IMR-90 (cell line): ENCODE measurements around the gene DDX46. TPM values are rescaled to one million over a fixed set of nuclear protein-coding genes. Genes with fewer than 3 reads are reported as not detected.
A peak's percentile ranks its signal among the peaks of the same experiment; 100 is the strongest.

ENCODE experiments used
- ATAC-seq: fragments of 200-7000 bp; cut with Tn5 transposase; 2 replicates; pipeline ENCODE4 v1.9.1; 2020; ENCODE audit warnings: low read depth, mild to moderate bottlenecking, moderate library complexity
- Bru-seq: library from RNA; stranded (reverse); fragments of 400-500 nt; gene quantifications from one replicate; lab custom pipeline; 2021; lab: Mats Ljungman, UMichigan
- BruChase-seq, 2 experiments: library from RNA; stranded (reverse); fragments of 400-500 nt; gene quantifications; one replicate each; lab custom pipeline; 2021; lab: Mats Ljungman, UMichigan
- BruUV-seq: library from RNA; stranded (reverse); fragments of 400-500 nt; replicated peaks from 2 replicates; lab custom pipeline; 2021; lab: Mats Ljungman, UMichigan
- CTCF ChIA-PET: fragments of 300-600 bp; formaldehyde crosslinking; extraction: SDS; loops from one replicate; lab custom pipeline; 2021; ENCODE audit warnings: antibody characterized with exemption; lab: Yijun Ruan, JAX
- POLR2A ChIA-PET: fragments of 300-600 bp; sonication (Branson Sonifier 250); formaldehyde crosslinking; loops from one replicate; lab custom pipeline; 2022; ENCODE audit warnings: antibody characterized with exemption; ENCODE audit not compliant: unreplicated experiment; lab: Charles Lee
- DNase-seq: peaks from one replicate; pipeline ENCODE4 v3.0.0; 2013
- H2AFZ ChIP-seq: replicated peaks from 2 replicates; pipeline ENCODE3; 2013; ENCODE audit warnings: low read length, mild to moderate bottlenecking; ENCODE audit not compliant: poor library complexity
- H2AK5ac ChIP-seq: 2 replicates; pipeline ENCODE4 v1.6.1; 2013; ENCODE audit warnings: low read depth, low read length, inconsistent platforms
- H2AK9ac ChIP-seq: replicated peaks from 2 replicates; pipeline ENCODE3; 2013; ENCODE audit warnings: mild to moderate bottlenecking, low read depth, low read length, moderate library complexity; ENCODE audit not compliant: poor library complexity
- H2BK120ac ChIP-seq: 2 replicates; pipeline ENCODE4 v1.6.1; 2013; ENCODE audit warnings: low read depth, low read length, inconsistent platforms
- H2BK15ac ChIP-seq: 3 replicates; pipeline ENCODE4 v1.6.1; 2013; ENCODE audit warnings: low read depth, low read length, inconsistent platforms
- H2BK20ac ChIP-seq: 2 replicates; pipeline ENCODE4 v1.6.1; 2013; ENCODE audit warnings: low read depth, mild to moderate bottlenecking, inconsistent platforms, low read length, moderate library complexity
- H2BK5ac ChIP-seq: 2 replicates; pipeline ENCODE4 v1.6.1; 2013; ENCODE audit warnings: mild to moderate bottlenecking, low read depth, low read length, inconsistent platforms; ENCODE audit not compliant: poor library complexity, severe bottlenecking
- H3K14ac ChIP-seq: replicated peaks from 2 replicates; pipeline ENCODE4 v1.6.1; 2013; ENCODE audit warnings: low read depth, low read length, inconsistent platforms
- H3K18ac ChIP-seq: 2 replicates; pipeline ENCODE4 v1.6.1; 2013; ENCODE audit warnings: low read depth, low read length, control low read depth
- H3K23ac ChIP-seq: 2 replicates; pipeline ENCODE4 v1.6.1; 2013; ENCODE audit warnings: low read depth, low read length, inconsistent platforms
- H3K27ac ChIP-seq: 2 replicates; pipeline ENCODE4 v1.5.1; 2013; ENCODE audit warnings: mild to moderate bottlenecking, control low read depth, low read length; ENCODE audit not compliant: insufficient read depth
- H3K27me3 ChIP-seq: 2 replicates; pipeline ENCODE4 v1.6.1; 2013; ENCODE audit warnings: low read length; ENCODE audit not compliant: control insufficient read depth, insufficient read depth
- H3K36me3 ChIP-seq: 2 replicates; pipeline ENCODE4 v1.6.1; 2013; ENCODE audit warnings: low read length, mixed read lengths; ENCODE audit not compliant: control insufficient read depth, insufficient read depth
- H3K4ac ChIP-seq: 2 replicates; pipeline ENCODE4 v1.6.1; 2013; ENCODE audit warnings: low read depth, low read length, inconsistent platforms
- H3K4me1 ChIP-seq: 2 replicates; pipeline ENCODE4 v1.6.1; 2013; ENCODE audit warnings: low read length, mixed read lengths; ENCODE audit not compliant: control insufficient read depth, insufficient read depth
- H3K4me2 ChIP-seq: 2 replicates; pipeline ENCODE4 v1.6.1; 2013; ENCODE audit warnings: low read depth, mild to moderate bottlenecking, control low read depth, low read length, moderate library complexity
- H3K4me3 ChIP-seq: 2 replicates; pipeline ENCODE4 v1.5.1; 2013; ENCODE audit warnings: low read depth, mild to moderate bottlenecking, control low read depth, low read length, moderate library complexity; ENCODE audit not compliant: insufficient read depth
- H3K56ac ChIP-seq: 2 replicates; pipeline ENCODE4 v1.6.1; 2013; ENCODE audit warnings: low read length, inconsistent platforms; ENCODE audit not compliant: insufficient read depth; ENCODE audit errors: extremely low read depth
- H3K79me1 ChIP-seq, 2 experiments: 2 replicates each; pipeline ENCODE4 v1.6.1; 2013; ENCODE audit warnings: low read length in 2 of 2, inconsistent platforms in 1 of 2, low read depth in 1 of 2
- H3K9ac ChIP-seq: 2 replicates; pipeline ENCODE4 v1.6.1; 2013; ENCODE audit warnings: low read depth, low read length, control low read depth
- H3K9me1 ChIP-seq: 2 replicates; pipeline ENCODE4 v1.6.1; 2013; ENCODE audit warnings: low read length, inconsistent platforms; ENCODE audit not compliant: insufficient read depth
- H3K9me3 ChIP-seq: 2 replicates; pipeline ENCODE4 v1.6.1; 2013; ENCODE audit warnings: low read length; ENCODE audit not compliant: control insufficient read depth, insufficient read depth
- H4K20me1 ChIP-seq: 2 replicates; pipeline ENCODE4 v1.6.1; 2013; ENCODE audit warnings: low read length, inconsistent platforms; ENCODE audit not compliant: insufficient read depth
- H4K5ac ChIP-seq: 2 replicates; pipeline ENCODE4 v1.6.1; 2013; ENCODE audit warnings: mild to moderate bottlenecking, low read depth, low read length, control low read depth
- H4K8ac ChIP-seq, 2 experiments: 2 replicates each; pipeline ENCODE4 v1.6.1; 2013; ENCODE audit warnings: low read depth in 2 of 2, low read length in 2 of 2, control low read depth in 1 of 2, inconsistent platforms in 1 of 2
- H4K91ac ChIP-seq: 2 replicates; pipeline ENCODE4 v1.6.1; 2013; ENCODE audit warnings: low read depth, low read length, inconsistent platforms; ENCODE audit not compliant: insufficient read depth
- CEBPB ChIP-seq: IDR thresholded peaks from 2 replicates; pipeline ENCODE4 v1.6.1; 2012; ENCODE audit warnings: low read depth, low read length, improper control_type of control experiment
- CHD1 ChIP-seq: IDR thresholded peaks from 2 replicates; pipeline ENCODE4 v1.6.1; 2012; ENCODE audit warnings: low read depth, low read length, improper control_type of control experiment
- CTCF ChIP-seq: conservative IDR thresholded peaks from 2 replicates; pipeline ENCODE4 v1.5.1; 2012; ENCODE audit warnings: mild to moderate bottlenecking, low read depth, low read length, improper control_type of control experiment
- ELK1 ChIP-seq: fragments of 150-350 bp; IDR thresholded peaks from 2 replicates; pipeline ENCODE4 v1.6.1; 2016; ENCODE audit warnings: low read depth, mild to moderate bottlenecking, low read length, moderate library complexity, borderline replicate concordance
- FOS ChIP-seq: fragments of 150-350 bp; IDR thresholded peaks from 2 replicates; pipeline ENCODE4 v1.6.1; 2016; ENCODE audit warnings: low read depth, low read length
- NFE2L2 ChIP-seq: fragments of 150-350 bp; IDR thresholded peaks from 2 replicates; pipeline ENCODE4 v1.6.1; 2016; ENCODE audit warnings: low read depth, mild to moderate bottlenecking, low read length
- POLR2A ChIP-seq: IDR thresholded peaks from 2 replicates; pipeline ENCODE4 v1.6.1; 2012; ENCODE audit warnings: mild to moderate bottlenecking, low read depth, low read length
- RCOR1 ChIP-seq: IDR thresholded peaks from 2 replicates; pipeline ENCODE4 v1.6.1; 2012; ENCODE audit warnings: mild to moderate bottlenecking, low read length, improper control_type of control experiment; ENCODE audit not compliant: insufficient replicate concordance
- SMC3 ChIP-seq: fragments of 150-350 bp; IDR thresholded peaks from 2 replicates; pipeline ENCODE4 v1.6.1; 2016; ENCODE audit warnings: low read depth, mild to moderate bottlenecking, antibody characterized with exemption, low read length, moderate library complexity
- WGBS, 2 experiments: methylation state at CpG; one replicate each; pipeline versions ENCODE4 v1.1.5 to v1.1.7; 2013; ENCODE audit warnings: missing lambda C conversion rate in 2 of 2; ENCODE audit not compliant: insufficient read length in 1 of 2; ENCODE audit errors: extremely low coverage in 2 of 2; 5-methylcytosine and 5-hydroxymethylcytosine counted together
- dilution Hi-C: fragments of 300-500 bp; cut with HindIII; formaldehyde crosslinking; loops from one replicate; pipeline ENCODE4 v1.14.3; 2018; ENCODE audit warnings: low sequenced_read_pairs; ENCODE audit not compliant: unreplicated experiment
- in situ Hi-C: fragments of 300-500 bp; cut with MboI; formaldehyde crosslinking; loops from 3 replicates; pipeline ENCODE4 v1.14.3; 2019; ENCODE audit warnings: low sequenced_read_pairs, inconsistent platforms, mixed read lengths
- intact Hi-C: fragments of 100-400 bp; cut with micrococcal nuclease; formaldehyde crosslinking; loops from 2 replicates; pipeline ENCODE4 v1.10.0; 2022
- long read RNA-seq: library from polyadenylated mRNA; unstranded; transcript quantifications from one replicate; pipeline ENCODE4 v2.0.0, GENCODE V29; 2021; ENCODE audit not compliant: unreplicated experiment
- polyA plus RNA-seq, 3 experiments: library from polyadenylated mRNA; depleted of rRNA; stranded (reverse); fragments of >200 nt; gene quantifications; 2 replicates each; pipeline ENCODE4 v1.2.3, GENCODE V29; 2012; ENCODE audit warnings: low replicate concordance in 1 of 3
- total RNA-seq: library from RNA; depleted of rRNA; stranded (reverse); fragments of >200 nt; gene quantifications from 2 replicates; pipeline ENCODE4 v1.2.3, GENCODE V29; 2012; rRNA removed
- TF ChIP-seq, protein P1 (sequence below): fragments of 150-350 bp; IDR thresholded peaks from 2 replicates; pipeline ENCODE4 v1.6.1; 2017; ENCODE audit warnings: mild to moderate bottlenecking, antibody characterized with exemption, low read length, low read depth

DDX46 gene
- total RNA-seq (26.0 and 31.9 TPM in 2 replicates), polyA plus RNA-seq (2012; rRNA removed) (19.3 and 22.5 TPM in 2 replicates), Bru-seq, nascent RNA (percentile 78 among the genes with signal in this experiment), BruChase-seq, experiment 1, labeled RNA remaining after a 6-hour chase (percentile 88 among the genes with signal in this experiment), BruChase-seq, experiment 2, labeled RNA remaining after a 2-hour chase (percentile 81 among the genes with signal in this experiment)
- 4.0 and 5.7 TPM in 2 replicates for polyA plus RNA-seq (2012; cell fraction: cytosol; rRNA removed)
- 7.2 and 40.2 TPM in 2 replicates for polyA plus RNA-seq (2012; cell fraction: nucleus; rRNA removed; ENCODE audit: low replicate concordance)
- long read RNA-seq, full-length matches to known transcripts = 11 of 43 reads
- long read RNA-seq, partial matches to known transcripts = 28 of 43 reads
- long read RNA-seq, other reads (novel, unspliced or antisense) = 4 of 43 reads

- BruUV-seq = no TSS peak
- TF ChIP-seq CHD1 (no peak), CEBPB (no peak), NFE2L2 (no peak), FOS (no peak), RCOR1 (no peak), POLR2A (peak; percentile 84), ELK1 (no peak), CTCF (peak; percentile 90), SMC3 (0 out of 2 replicates have a peak, but pooled peaks have one; percentile 1)
- TF ChIP-seq, protein P1, sequence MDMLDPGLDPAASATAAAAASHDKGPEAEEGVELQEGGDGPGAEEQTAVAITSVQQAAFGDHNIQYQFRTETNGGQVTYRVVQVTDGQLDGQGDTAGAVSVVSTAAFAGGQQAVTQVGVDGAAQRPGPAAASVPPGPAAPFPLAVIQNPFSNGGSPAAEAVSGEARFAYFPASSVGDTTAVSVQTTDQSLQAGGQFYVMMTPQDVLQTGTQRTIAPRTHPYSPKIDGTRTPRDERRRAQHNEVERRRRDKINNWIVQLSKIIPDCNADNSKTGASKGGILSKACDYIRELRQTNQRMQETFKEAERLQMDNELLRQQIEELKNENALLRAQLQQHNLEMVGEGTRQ = no peak
Observed at GRCh38 chr5:134758504-134759341, at the start of gene DDX46. Gene DDX46 (plus strand): TSS chr5:134758779. CDS start chr5:134758939, 160 bp downstream.

More at GRCh38 chr5:134758504-134759341, at the start of gene DDX46:
- H3K79me1 ChIP-seq = peaks cover 7 to 27% of the 10 kb centered on the region in 2 experiments
- peak; percentile 88 for DNase-seq
- peak within 1 kb of the TSS; percentile 82 for H3K56ac ChIP-seq
- peak within 1 kb of the TSS; percentile 53; the same call in 1 of the 2 replicates for H3K18ac ChIP-seq
- peak within 1 kb of the TSS; percentile 86 for H4K91ac ChIP-seq
- peak within 1 kb of the TSS; percentile 84 for H4K5ac ChIP-seq
- intact Hi-C loops (no loop called here), dilution Hi-C loops (no loop called here), in situ Hi-C loops (no loop called here)
- peak within 1 kb of the TSS; percentile 92 for H2AK9ac ChIP-seq
- H2BK15ac ChIP-seq = peak within 1 kb of the TSS; percentile 55; the same call in 1 of the 3 replicates
- H3K9me3 ChIP-seq = no peaks in the 10 kb centered on the region
- H2BK20ac ChIP-seq = peak within 1 kb of the TSS; percentile 53; the same call in 1 of the 2 replicates
- peak; percentile 100 for ATAC-seq
- no peaks in the 10 kb centered on the region for H3K4me1 ChIP-seq
- H3K4me2 ChIP-seq = peak within 1 kb of the TSS; percentile 93
- H2BK5ac ChIP-seq = peak within 1 kb of the TSS; percentile 69
- 0% methylated on average over 49 of the region's 73 CpGs; no CpG with 5 or more reads in 1 of the 2 experiments for WGBS, 2 experiments
- peak within 1 kb of the TSS; percentile 95 for H3K27ac ChIP-seq
- ChIA-PET CTCF (interaction anchor here (0.6 to 1.5 kb wide), 4 partner anchors 8 to 46 kb away, joined by 3 to 8 read pairs (median 3); partner anchors contain the start of gene CAMLG), POLR2A (no interaction called here)
- H3K4me3 ChIP-seq = peak within 1 kb of the TSS; percentile 96
- H3K4ac ChIP-seq = peak within 1 kb of the TSS; percentile 92
- no peaks in the 10 kb centered on the region for H3K27me3 ChIP-seq
- peak within 1 kb of the TSS; percentile 61; the same call in 1 of the 2 replicates for H2BK120ac ChIP-seq
- H2AFZ ChIP-seq = peak within 1 kb of the TSS; percentile 99
- peak within 1 kb of the TSS; percentile 29 to 96 for H4K8ac ChIP-seq
- H3K23ac ChIP-seq = peak within 1 kb of the TSS; percentile 87; the same call in 1 of the 2 replicates
- H3K9ac ChIP-seq = peak within 1 kb of the TSS; percentile 97
- peaks cover 26% of the 10 kb centered on the region for H4K20me1 ChIP-seq
- H2AK5ac ChIP-seq = peak within 1 kb of the TSS; percentile 90
- H3K14ac ChIP-seq = peak within 1 kb of the TSS; percentile 92
- no peaks in the 10 kb centered on the region for H3K9me1 ChIP-seq
- no peaks in the 10 kb centered on the region for H3K36me3 ChIP-seq
